ENCODE measurements around the gene PBXIP1.

Gene PBXIP1

DNA sequence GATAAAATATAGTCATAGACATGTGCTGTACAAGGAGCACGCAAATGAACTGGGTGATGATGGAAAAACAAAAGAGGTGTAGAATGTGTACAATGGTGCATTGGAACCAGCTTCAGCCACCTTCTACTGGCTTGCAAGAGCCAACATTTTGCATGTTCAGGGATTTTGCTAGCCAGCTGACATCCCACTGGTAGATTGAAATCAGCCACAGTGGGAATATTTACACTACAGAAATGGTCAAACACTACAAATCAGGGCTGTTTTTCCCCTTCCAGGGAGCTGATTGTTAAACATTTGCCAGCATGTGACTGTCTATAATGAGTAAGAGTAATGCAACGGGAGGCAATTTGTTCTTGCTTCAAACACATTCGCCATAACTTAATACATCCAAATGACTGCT is 42.6 kb downstream of the PBXIP1 start:
- no peaks in the 10 kb centered on the region for H3K36me3 ChIP-seq (ENCODE audit: control insufficient read depth, low read length)
- no peaks in the 10 kb centered on the region for H3K4me1 ChIP-seq (ENCODE audit: control insufficient read depth, low read length)
- no peaks in the 10 kb centered on the region for H3F3A ChIP-seq (ENCODE audit: control insufficient read depth, insufficient read depth)
- no peaks in the 10 kb centered on the region for H3K79me2 ChIP-seq (ENCODE audit: control insufficient read depth, low read length)
- H3K9me2 ChIP-seq (replicated peaks; ENCODE audit: control insufficient read depth, low read length), result no peaks in the 10 kb centered on the region
- H3K4me3 ChIP-seq (ENCODE audit: low read length), result no peak overlapping the region
- H4K20me1 ChIP-seq (ENCODE audit: control insufficient read depth, insufficient read depth, low read depth, low read length), result no peaks in the 10 kb centered on the region
- TF ChIP-seq EZH2phosphoT487 (IDR thresholded peaks at IDR 0.05; ENCODE audit: borderline replicate concordance, low read length), result no peak
- TF ChIP-seq, protein P1, sequence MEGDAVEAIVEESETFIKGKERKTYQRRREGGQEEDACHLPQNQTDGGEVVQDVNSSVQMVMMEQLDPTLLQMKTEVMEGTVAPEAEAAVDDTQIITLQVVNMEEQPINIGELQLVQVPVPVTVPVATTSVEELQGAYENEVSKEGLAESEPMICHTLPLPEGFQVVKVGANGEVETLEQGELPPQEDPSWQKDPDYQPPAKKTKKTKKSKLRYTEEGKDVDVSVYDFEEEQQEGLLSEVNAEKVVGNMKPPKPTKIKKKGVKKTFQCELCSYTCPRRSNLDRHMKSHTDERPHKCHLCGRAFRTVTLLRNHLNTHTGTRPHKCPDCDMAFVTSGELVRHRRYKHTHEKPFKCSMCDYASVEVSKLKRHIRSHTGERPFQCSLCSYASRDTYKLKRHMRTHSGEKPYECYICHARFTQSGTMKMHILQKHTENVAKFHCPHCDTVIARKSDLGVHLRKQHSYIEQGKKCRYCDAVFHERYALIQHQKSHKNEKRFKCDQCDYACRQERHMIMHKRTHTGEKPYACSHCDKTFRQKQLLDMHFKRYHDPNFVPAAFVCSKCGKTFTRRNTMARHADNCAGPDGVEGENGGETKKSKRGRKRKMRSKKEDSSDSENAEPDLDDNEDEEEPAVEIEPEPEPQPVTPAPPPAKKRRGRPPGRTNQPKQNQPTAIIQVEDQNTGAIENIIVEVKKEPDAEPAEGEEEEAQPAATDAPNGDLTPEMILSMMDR (IDR thresholded peaks at IDR 0.05; ENCODE audit: low read depth, low read length, poor library complexity, severe bottlenecking), result no peak
- no peak overlapping the region for H3K4me2 ChIP-seq (ENCODE audit: low read length)
- no peak overlapping the region for H3K27ac ChIP-seq (ENCODE audit: low read depth, low read length)
- no peaks in the 10 kb centered on the region for H3K27me3 ChIP-seq (ENCODE audit: control insufficient read depth, low read length)
- H3K9me3 ChIP-seq (ENCODE audit: control insufficient read depth, insufficient read depth, low read length), result no peaks in the 10 kb centered on the region; the same call in 1 of the 2 replicates

DNA sequence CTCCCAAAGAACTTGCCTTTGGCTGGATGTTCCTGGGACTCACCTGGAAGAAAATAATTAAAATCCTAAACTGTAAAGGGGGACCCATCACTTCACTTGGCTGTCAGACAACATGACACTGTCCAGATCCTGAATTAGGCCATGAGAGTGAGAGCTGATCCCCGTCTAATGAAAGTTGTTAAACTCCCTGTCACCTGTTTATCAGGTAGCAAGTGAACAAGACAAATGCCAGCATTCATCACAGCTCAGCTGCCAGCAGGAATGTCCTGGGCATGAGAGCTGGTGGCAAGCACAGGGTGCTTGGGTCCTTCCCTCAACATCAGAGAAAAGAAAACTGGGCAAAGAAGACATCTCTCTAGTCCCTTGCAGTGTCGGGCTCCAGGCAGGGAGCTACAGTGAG is 43.1 kb downstream of the PBXIP1 start:
- no peak overlapping the region for H3K4me2 ChIP-seq (ENCODE audit: low read length)
- H3K27me3 ChIP-seq (ENCODE audit: control insufficient read depth, low read length), result no peaks in the 10 kb centered on the region
- no peaks in the 10 kb centered on the region for H3F3A ChIP-seq (ENCODE audit: control insufficient read depth, insufficient read depth)
- no peaks in the 10 kb centered on the region for H3K9me2 ChIP-seq (replicated peaks; ENCODE audit: control insufficient read depth, low read length)
- H3K36me3 ChIP-seq (ENCODE audit: control insufficient read depth, low read length), result no peaks in the 10 kb centered on the region
- H3K4me1 ChIP-seq (ENCODE audit: control insufficient read depth, low read length), result no peaks in the 10 kb centered on the region
- no peak overlapping the region for H3K27ac ChIP-seq (ENCODE audit: low read depth, low read length)
- TF ChIP-seq, protein P1 (IDR thresholded peaks at IDR 0.05; ENCODE audit: low read depth, low read length, poor library complexity, severe bottlenecking), result no peak
- no peak for TF ChIP-seq EZH2phosphoT487 (IDR thresholded peaks at IDR 0.05; ENCODE audit: borderline replicate concordance, low read length)
- peaks cover 2% of the 10 kb centered on the region; the same call in 1 of the 2 replicates for H3K9me3 ChIP-seq (ENCODE audit: control insufficient read depth, insufficient read depth, low read length)
- H3K79me2 ChIP-seq (ENCODE audit: control insufficient read depth, low read length), result no peaks in the 10 kb centered on the region
- H3K4me3 ChIP-seq (ENCODE audit: low read length), result no peak overlapping the region
- no peaks in the 10 kb centered on the region for H4K20me1 ChIP-seq (ENCODE audit: control insufficient read depth, insufficient read depth, low read depth, low read length)

DNA sequence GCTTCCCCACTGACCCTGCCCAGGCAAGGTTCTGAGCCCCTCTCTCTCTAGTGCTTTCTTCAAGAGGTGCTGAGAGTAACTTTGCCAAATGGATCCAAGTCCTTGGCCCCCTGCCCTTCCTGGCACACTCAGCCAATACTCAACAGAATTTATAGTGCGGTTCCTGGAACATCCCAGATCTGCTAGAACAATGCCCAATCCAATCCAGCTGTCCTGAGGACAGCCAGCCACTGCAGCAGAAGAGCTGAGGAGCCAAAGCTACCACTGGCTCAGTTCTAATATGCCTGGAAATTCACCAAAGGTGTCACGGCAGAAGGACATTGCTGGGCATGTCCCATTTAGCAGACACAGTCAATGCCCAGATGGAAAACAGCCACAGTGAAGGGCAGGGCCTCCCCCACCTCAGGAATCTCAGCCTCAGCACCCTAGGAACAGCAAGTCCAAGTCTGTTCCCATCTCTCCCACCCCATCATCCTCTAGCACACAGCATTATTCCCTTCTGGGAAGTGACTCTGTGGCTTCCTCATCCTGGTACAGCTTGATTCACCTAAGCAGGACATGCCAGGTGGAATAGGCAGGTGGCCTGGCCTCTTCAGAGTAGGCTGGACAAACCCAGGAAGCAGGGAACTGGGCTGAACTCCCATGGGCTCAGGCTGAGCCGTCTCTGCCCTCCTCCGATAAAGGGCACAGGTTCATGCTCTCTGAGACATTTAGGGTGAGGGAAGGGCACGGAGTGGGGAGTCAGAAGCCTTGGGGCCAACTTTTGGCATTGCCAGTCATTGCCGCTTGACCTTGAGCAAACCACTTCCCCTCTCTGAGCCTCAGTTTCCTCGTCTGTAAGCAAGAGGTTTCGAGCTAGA is 44.0 kb downstream of the PBXIP1 start:
- TF ChIP-seq, protein P1 (IDR thresholded peaks at IDR 0.05; ENCODE audit: low read depth, low read length, poor library complexity, severe bottlenecking), result no peak
- TF ChIP-seq EZH2phosphoT487 (IDR thresholded peaks at IDR 0.05; ENCODE audit: borderline replicate concordance, low read length), result no peak
- Histone ChIP-seq H3F3A (ENCODE audit: control insufficient read depth, insufficient read depth) (no peaks in the 10 kb centered on the region), H3K9me2 (replicated peaks; ENCODE audit: control insufficient read depth, low read length) (no peaks in the 10 kb centered on the region), H3K27ac (ENCODE audit: low read depth, low read length) (no peak overlapping the region), H3K4me3 (ENCODE audit: low read length) (no peak overlapping the region), H3K4me1 (ENCODE audit: control insufficient read depth, low read length) (no peaks in the 10 kb centered on the region), H3K27me3 (ENCODE audit: control insufficient read depth, low read length) (no peaks in the 10 kb centered on the region), H3K36me3 (ENCODE audit: control insufficient read depth, low read length) (no peaks in the 10 kb centered on the region), H3K79me2 (ENCODE audit: control insufficient read depth, low read length) (no peaks in the 10 kb centered on the region), H3K4me2 (ENCODE audit: low read length) (no peak overlapping the region), H3K9me3 (ENCODE audit: control insufficient read depth, insufficient read depth, low read length) (peaks cover 2% of the 10 kb centered on the region; the same call in 1 of the 2 replicates), H4K20me1 (ENCODE audit: control insufficient read depth, insufficient read depth, low read depth, low read length) (no peaks in the 10 kb centered on the region)

All from DOHH2 (cell line).